HepG2 (cell line): ENCODE data around the gene CTDSP1. TPM values are rescaled to one million over a fixed set of nuclear protein-coding genes. Genes with fewer than 3 reads are reported as not detected.

Experiments used
- HDAC2 ChIP-seq: sonication (generic); formaldehyde crosslinking; IDR thresholded peaks from 2 replicates; pipeline ENCODE4 v1.4.0; 2020; ENCODE audit warnings: missing genetic modification reagents
- MEIS1 ChIP-seq: sonication (generic); formaldehyde crosslinking; IDR thresholded peaks from 2 replicates; pipeline ENCODE4 v1.9.0; 2021; ENCODE audit warnings: mild to moderate bottlenecking, missing genetic modification reagents, moderate library complexity, borderline replicate concordance
- NFKBIZ ChIP-seq: IDR thresholded peaks from 2 replicates; pipeline ENCODE4 v1.6.1; 2018; ENCODE audit warnings: missing genetic modification reagents, missing compliant biosample characterization
- NPAS2 ChIP-seq: sonication (generic); formaldehyde crosslinking; IDR thresholded peaks from 2 replicates; pipeline ENCODE4 v1.8.0; 2022; ENCODE audit warnings: mild to moderate bottlenecking, missing genetic modification reagents, borderline replicate concordance
- PHF20 ChIP-seq: sonication (generic); formaldehyde crosslinking; IDR thresholded peaks from 2 replicates; pipeline ENCODE4 v1.5.0; 2020; ENCODE audit warnings: mild to moderate bottlenecking, missing genetic modification reagents
- TRIM24 ChIP-seq: sonication (generic); formaldehyde crosslinking; IDR thresholded peaks from 2 replicates; pipeline ENCODE4 v1.8.0; 2022; ENCODE audit warnings: mild to moderate bottlenecking, missing genetic modification reagents
- ZNF30 ChIP-seq: sonication (generic); formaldehyde crosslinking; IDR thresholded peaks from 2 replicates; pipeline ENCODE4 v1.5.0; 2020; ENCODE audit warnings: mild to moderate bottlenecking, missing genetic modification reagents
- polyA plus RNA-seq, 8 experiments: library from polyadenylated mRNA; depleted of rRNA in 3 of 8; stranded (reverse) in 7 of 8; unstranded in 1 of 8; fragments of >200 nt; fragmentation: Illumina TruSeq in 4 of 8; extraction: Trizol in 4 of 8; gene quantifications; 2 replicates each; pipeline versions ENCODE4 v1.2.1 to v1.2.3, GENCODE V29; 2011 to 2016; ENCODE audit warnings: low read depth in 4 of 8, missing spikeins in 1 of 8, mixed read lengths in 1 of 8; ENCODE audit not compliant: insufficient read depth in 1 of 8
- total RNA-seq, 5 experiments: library from RNA; depleted of rRNA; stranded (reverse); fragments of >200 nt; fragmentation: Illumina TruSeq; extraction: Trizol; gene quantifications; 2 replicates each; pipeline ENCODE4 v1.2.3, GENCODE V29; 2016; ENCODE audit warnings: low read depth in 1 of 5
- TF ChIP-seq, protein P1 (sequence below): sonication (generic); formaldehyde crosslinking; IDR thresholded peaks from 2 replicates; pipeline ENCODE4 v1.5.0; 2020; ENCODE audit warnings: missing genetic modification reagents
- TF ChIP-seq, protein P2 (sequence below): sonication (generic); formaldehyde crosslinking; conservative IDR thresholded peaks from 2 replicates; pipeline ENCODE4 v1.4.0; 2020; ENCODE audit warnings: mild to moderate bottlenecking, missing genetic modification reagents, moderate library complexity
- TF ChIP-seq, protein P3 (sequence below): IDR thresholded peaks from 2 replicates; pipeline ENCODE4 v1.6.1; 2016; ENCODE audit warnings: mild to moderate bottlenecking
- TF ChIP-seq, protein P4 (sequence below): sonication (generic); formaldehyde crosslinking; IDR thresholded peaks from 2 replicates; pipeline ENCODE4 v1.4.0; 2020; ENCODE audit warnings: missing genetic modification reagents, mild to moderate bottlenecking, borderline replicate concordance
- TF ChIP-seq, protein P5 (sequence below): sonication (generic); formaldehyde crosslinking; IDR thresholded peaks from 2 replicates; pipeline ENCODE4 v1.4.0; 2020; ENCODE audit warnings: missing genetic modification reagents, borderline replicate concordance
- TF ChIP-seq, protein P6 (sequence below): sonication (generic); formaldehyde crosslinking; IDR thresholded peaks from 2 replicates; pipeline ENCODE4 v1.5.0; 2020; ENCODE audit warnings: missing genetic modification reagents, mild to moderate bottlenecking, borderline replicate concordance

The CTDSP1 gene
- total and polyA plus RNA-seq, 2 of the 13 experiments (the other 11 are each of a cell fraction or from before 2014, with no cell fraction given): 91.0 to 268 TPM

DNA sequence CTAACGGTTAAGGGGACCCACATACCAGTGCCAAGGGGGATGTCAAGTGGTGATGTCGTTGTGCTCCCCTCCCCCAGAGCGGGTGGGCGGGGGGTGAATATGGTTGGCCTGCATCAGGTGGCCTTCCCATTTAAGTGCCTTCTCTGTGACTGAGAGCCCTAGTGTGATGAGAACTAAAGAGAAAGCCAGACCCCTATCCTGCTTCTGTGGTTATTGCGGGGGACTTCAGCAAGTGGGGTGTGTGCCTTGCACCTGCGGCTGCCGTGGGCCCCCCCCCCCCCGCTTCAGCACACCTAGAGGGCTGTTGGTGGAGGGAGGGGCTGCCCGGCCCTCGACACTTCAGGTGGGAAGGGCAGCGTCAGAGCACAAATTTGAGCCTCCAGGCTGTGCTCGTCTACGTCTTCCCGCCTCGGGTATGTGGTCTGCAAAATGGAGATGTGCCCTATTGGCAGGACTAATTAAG is 6.1 kb downstream of the CTDSP1 start (continued):
- TF ChIP-seq, protein P1, sequence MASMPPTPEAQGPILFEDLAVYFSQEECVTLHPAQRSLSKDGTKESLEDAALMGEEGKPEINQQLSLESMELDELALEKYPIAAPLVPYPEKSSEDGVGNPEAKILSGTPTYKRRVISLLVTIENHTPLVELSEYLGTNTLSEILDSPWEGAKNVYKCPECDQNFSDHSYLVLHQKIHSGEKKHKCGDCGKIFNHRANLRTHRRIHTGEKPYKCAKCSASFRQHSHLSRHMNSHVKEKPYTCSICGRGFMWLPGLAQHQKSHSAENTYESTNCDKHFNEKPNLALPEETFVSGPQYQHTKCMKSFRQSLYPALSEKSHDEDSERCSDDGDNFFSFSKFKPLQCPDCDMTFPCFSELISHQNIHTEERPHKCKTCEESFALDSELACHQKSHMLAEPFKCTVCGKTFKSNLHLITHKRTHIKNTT (CRISPR knock-in tag): no peak
- TF ChIP-seq, protein P2, sequence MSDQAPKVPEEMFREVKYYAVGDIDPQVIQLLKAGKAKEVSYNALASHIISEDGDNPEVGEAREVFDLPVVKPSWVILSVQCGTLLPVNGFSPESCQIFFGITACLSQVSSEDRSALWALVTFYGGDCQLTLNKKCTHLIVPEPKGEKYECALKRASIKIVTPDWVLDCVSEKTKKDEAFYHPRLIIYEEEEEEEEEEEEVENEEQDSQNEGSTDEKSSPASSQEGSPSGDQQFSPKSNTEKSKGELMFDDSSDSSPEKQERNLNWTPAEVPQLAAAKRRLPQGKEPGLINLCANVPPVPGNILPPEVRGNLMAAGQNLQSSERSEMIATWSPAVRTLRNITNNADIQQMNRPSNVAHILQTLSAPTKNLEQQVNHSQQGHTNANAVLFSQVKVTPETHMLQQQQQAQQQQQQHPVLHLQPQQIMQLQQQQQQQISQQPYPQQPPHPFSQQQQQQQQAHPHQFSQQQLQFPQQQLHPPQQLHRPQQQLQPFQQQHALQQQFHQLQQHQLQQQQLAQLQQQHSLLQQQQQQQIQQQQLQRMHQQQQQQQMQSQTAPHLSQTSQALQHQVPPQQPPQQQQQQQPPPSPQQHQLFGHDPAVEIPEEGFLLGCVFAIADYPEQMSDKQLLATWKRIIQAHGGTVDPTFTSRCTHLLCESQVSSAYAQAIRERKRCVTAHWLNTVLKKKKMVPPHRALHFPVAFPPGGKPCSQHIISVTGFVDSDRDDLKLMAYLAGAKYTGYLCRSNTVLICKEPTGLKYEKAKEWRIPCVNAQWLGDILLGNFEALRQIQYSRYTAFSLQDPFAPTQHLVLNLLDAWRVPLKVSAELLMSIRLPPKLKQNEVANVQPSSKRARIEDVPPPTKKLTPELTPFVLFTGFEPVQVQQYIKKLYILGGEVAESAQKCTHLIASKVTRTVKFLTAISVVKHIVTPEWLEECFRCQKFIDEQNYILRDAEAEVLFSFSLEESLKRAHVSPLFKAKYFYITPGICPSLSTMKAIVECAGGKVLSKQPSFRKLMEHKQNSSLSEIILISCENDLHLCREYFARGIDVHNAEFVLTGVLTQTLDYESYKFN: peak; percentile 61; the same call in 1 of the 2 replicates
- TF ChIP-seq PHF20 (CRISPR knock-in tag): no peak; the same call in 1 of the 2 replicates
- peak; percentile 32; the same call in 1 of the 2 replicates for TF ChIP-seq HDAC2 (CRISPR knock-in tag)
- no peak for TF ChIP-seq NPAS2 (CRISPR knock-in tag)
- TF ChIP-seq MEIS1 (CRISPR knock-in tag): peak; percentile 79; the same call in 1 of the 2 replicates
- TF ChIP-seq, protein P3, sequence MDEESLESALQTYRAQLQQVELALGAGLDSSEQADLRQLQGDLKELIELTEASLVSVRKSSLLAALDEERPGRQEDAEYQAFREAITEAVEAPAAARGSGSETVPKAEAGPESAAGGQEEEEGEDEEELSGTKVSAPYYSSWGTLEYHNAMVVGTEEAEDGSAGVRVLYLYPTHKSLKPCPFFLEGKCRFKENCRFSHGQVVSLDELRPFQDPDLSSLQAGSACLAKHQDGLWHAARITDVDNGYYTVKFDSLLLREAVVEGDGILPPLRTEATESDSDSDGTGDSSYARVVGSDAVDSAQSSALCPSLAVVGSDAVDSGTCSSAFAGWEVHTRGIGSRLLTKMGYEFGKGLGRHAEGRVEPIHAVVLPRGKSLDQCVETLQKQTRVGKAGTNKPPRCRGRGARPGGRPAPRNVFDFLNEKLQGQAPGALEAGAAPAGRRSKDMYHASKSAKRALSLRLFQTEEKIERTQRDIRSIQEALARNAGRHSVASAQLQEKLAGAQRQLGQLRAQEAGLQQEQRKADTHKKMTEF (CRISPR knock-in tag): 0 out of 2 replicates have a peak, but pooled peaks have one; percentile 18
- no peak for TF ChIP-seq ZNF30 (CRISPR knock-in tag)
- TF ChIP-seq NFKBIZ (CRISPR knock-in tag): no peak; the same call in 1 of the 2 replicates
- no peak for TF ChIP-seq TRIM24
- TF ChIP-seq, protein P4, sequence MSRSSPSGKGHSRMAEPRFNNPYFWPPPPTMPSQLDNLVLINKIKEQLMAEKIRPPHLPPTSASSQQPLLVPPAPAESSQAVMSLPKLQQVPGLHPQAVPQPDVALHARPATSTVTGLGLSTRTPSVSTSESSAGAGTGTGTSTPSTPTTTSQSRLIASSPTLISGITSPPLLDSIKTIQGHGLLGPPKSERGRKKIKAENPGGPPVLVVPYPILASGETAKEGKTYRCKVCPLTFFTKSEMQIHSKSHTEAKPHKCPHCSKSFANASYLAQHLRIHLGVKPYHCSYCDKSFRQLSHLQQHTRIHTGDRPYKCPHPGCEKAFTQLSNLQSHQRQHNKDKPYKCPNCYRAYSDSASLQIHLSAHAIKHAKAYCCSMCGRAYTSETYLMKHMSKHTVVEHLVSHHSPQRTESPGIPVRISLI: no peak
- TF ChIP-seq, protein P5, sequence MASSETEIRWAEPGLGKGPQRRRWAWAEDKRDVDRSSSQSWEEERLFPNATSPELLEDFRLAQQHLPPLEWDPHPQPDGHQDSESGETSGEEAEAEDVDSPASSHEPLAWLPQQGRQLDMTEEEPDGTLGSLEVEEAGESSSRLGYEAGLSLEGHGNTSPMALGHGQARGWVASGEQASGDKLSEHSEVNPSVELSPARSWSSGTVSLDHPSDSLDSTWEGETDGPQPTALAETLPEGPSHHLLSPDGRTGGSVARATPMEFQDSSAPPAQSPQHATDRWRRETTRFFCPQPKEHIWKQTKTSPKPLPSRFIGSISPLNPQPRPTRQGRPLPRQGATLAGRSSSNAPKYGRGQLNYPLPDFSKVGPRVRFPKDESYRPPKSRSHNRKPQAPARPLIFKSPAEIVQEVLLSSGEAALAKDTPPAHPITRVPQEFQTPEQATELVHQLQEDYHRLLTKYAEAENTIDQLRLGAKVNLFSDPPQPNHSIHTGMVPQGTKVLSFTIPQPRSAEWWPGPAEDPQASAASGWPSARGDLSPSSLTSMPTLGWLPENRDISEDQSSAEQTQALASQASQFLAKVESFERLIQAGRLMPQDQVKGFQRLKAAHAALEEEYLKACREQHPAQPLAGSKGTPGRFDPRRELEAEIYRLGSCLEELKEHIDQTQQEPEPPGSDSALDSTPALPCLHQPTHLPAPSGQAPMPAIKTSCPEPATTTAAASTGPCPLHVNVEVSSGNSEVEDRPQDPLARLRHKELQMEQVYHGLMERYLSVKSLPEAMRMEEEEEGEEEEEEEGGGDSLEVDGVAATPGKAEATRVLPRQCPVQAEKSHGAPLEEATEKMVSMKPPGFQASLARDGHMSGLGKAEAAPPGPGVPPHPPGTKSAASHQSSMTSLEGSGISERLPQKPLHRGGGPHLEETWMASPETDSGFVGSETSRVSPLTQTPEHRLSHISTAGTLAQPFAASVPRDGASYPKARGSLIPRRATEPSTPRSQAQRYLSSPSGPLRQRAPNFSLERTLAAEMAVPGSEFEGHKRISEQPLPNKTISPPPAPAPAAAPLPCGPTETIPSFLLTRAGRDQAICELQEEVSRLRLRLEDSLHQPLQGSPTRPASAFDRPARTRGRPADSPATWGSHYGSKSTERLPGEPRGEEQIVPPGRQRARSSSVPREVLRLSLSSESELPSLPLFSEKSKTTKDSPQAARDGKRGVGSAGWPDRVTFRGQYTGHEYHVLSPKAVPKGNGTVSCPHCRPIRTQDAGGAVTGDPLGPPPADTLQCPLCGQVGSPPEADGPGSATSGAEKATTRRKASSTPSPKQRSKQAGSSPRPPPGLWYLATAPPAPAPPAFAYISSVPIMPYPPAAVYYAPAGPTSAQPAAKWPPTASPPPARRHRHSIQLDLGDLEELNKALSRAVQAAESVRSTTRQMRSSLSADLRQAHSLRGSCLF (CRISPR knock-in tag): no peak
- TF ChIP-seq, protein P6, sequence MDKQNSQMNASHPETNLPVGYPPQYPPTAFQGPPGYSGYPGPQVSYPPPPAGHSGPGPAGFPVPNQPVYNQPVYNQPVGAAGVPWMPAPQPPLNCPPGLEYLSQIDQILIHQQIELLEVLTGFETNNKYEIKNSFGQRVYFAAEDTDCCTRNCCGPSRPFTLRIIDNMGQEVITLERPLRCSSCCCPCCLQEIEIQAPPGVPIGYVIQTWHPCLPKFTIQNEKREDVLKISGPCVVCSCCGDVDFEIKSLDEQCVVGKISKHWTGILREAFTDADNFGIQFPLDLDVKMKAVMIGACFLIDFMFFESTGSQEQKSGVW (CRISPR knock-in tag): peak; percentile 68; the same call in 1 of the 2 replicates
